IPS-NIHi7 (cell line): ENCODE data around the gene ITGB7.

Experiments used
- DNase-seq: peaks from one replicate; pipeline ENCODE4 v3.0.0; 2012; ENCODE audit warnings: mixed read lengths; ENCODE audit errors: extremely low spot score

Gene ITGB7

DNA sequence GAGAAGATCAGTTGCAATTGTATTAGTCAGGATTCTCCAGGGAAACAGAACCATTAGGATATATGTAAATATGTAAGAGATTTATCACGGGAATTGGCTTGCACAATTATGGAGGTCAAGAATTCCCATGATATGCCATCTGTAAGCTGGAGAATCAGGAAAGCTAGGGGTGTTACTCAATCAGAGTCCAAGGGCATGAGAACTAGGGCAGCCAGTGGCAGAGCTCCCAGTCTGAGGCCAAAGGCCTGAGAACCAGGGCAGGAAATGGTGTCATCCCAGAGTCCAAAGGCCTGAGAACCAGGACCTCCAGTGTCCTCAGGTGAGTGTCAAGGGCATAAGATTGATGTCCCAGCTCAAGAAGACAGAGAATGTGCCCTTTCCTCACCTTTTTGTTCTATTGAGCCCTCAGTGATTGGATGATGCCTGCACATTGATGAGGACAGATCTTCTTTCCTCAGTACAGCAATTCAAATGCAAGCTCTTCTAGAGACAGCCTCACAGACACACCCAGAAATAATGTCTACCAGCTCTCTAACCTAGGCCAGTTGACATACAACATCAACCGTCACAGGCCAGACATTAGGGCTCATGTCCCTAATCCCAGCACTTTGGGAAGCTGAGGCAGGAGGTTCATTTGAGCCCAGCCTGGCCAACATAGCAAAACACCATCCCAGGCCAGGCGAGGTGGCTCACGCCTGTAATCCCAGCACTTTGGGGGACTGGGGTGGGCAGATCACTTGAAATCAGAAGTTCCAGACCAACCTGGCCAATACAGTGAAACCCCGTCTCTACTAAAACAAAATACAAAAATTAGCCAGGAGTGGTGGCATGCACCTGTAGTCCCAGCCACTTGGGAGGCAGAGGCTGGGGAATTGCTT, 61.4 kb downstream of the ITGB7 start:
- DNase-seq: no peak

DNA sequence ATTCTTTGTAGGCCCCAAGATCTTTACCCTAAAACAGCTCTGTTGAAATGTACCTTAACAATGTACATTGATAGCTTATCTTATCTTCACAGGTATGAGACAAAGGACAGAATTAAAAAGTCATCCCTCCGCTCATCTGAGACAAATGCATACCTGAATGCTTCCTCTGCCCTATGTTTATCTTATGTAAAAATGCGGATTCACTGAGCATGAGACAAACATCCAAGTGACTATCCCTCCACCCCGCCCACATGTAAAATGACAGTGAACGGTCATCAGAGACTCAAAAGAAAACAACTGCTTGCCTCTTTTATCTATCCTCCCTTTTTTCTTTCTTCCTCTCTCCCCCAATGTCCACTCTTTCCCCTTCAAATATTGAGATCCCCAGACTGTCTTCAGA, 63.7 kb downstream of the ITGB7 start:
- no peak for DNase-seq
